Mesenchymal stem cell (in vitro differentiated cells and primary cell): Measurements from ENCODE around the gene CYP26A1.

Source experiments
- DNase-seq: peaks from one replicate; pipeline ENCODE4 v3.0.0-alpha.2; 2013
- H2AFZ ChIP-seq: one replicate; pipeline ENCODE4 v1.6.1; 2013; ENCODE audit warnings: low read depth, mild to moderate bottlenecking, control low read depth, inconsistent platforms, low read length, moderate library complexity
- H2AK5ac ChIP-seq: 2 replicates; pipeline ENCODE4 v1.6.1; 2013; ENCODE audit warnings: low read length, moderate library complexity, mild to moderate bottlenecking, inconsistent platforms; ENCODE audit not compliant: severe bottlenecking
- H2BK120ac ChIP-seq: one replicate; pipeline ENCODE4 v1.6.1; 2013; ENCODE audit warnings: low read depth, mild to moderate bottlenecking, inconsistent platforms, low read length, moderate library complexity
- H2BK12ac ChIP-seq, 2 experiments: one replicate each; pipeline ENCODE4 v1.6.1; 2013; ENCODE audit warnings: inconsistent platforms in 2 of 2, low read length in 2 of 2, mild to moderate bottlenecking in 2 of 2, moderate library complexity in 2 of 2, control low read depth in 1 of 2
- H2BK15ac ChIP-seq: one replicate; pipeline ENCODE4 v1.6.1; 2013; ENCODE audit warnings: mild to moderate bottlenecking, low read depth, inconsistent platforms; ENCODE audit not compliant: poor library complexity, severe bottlenecking
- H2BK5ac ChIP-seq: 2 replicates; pipeline ENCODE4 v1.6.1; 2013; ENCODE audit warnings: low read depth, mild to moderate bottlenecking, low read length, control low read depth, inconsistent platforms; ENCODE audit not compliant: poor library complexity, severe bottlenecking
- H3K14ac ChIP-seq, 2 experiments: one replicate each; pipeline ENCODE4 v1.6.1; 2013; ENCODE audit warnings: inconsistent platforms in 2 of 2, low read length in 2 of 2, control low read depth in 1 of 2, mild to moderate bottlenecking in 1 of 2, moderate library complexity in 1 of 2
- H3K18ac ChIP-seq, 2 experiments: one replicate each; pipeline ENCODE4 v1.6.1; 2013; ENCODE audit warnings: inconsistent platforms in 2 of 2, low read length in 2 of 2, control low read depth in 1 of 2, low read depth in 1 of 2, mild to moderate bottlenecking in 1 of 2
- H3K23ac ChIP-seq, 2 experiments: one replicate each; pipeline ENCODE4 v1.6.1; 2013; ENCODE audit warnings: inconsistent platforms in 2 of 2, low read length in 2 of 2, mild to moderate bottlenecking in 2 of 2, moderate library complexity in 2 of 2, control low read depth in 1 of 2
- H3K27ac ChIP-seq: 2 replicates; pipeline ENCODE4 v1.5.1; 2013; ENCODE audit warnings: mild to moderate bottlenecking, moderate library complexity, low read length, control low read depth, inconsistent platforms; ENCODE audit not compliant: poor library complexity, severe bottlenecking
- H3K27me3 ChIP-seq, 2 experiments: 2 replicates each; pipeline versions ENCODE4 v1.6.1 to v1.7.0; 2013; ENCODE audit warnings: low read length in 2 of 2, mild to moderate bottlenecking in 2 of 2, moderate library complexity in 2 of 2, control low read depth in 1 of 2, inconsistent platforms in 1 of 2; ENCODE audit not compliant: control insufficient read depth in 1 of 2, insufficient read depth in 1 of 2
- H3K36me3 ChIP-seq, 2 experiments: 2 replicates each; pipeline versions ENCODE4 v1.6.1 to v1.7.0; 2013; ENCODE audit warnings: low read length in 2 of 2, control low read depth in 1 of 2, inconsistent platforms in 1 of 2, low read depth in 1 of 2, mild to moderate bottlenecking in 1 of 2; ENCODE audit not compliant: insufficient read depth in 2 of 2, control insufficient read depth in 1 of 2
- H3K4ac ChIP-seq, 2 experiments: one replicate each; pipeline ENCODE4 v1.6.1; 2013; ENCODE audit warnings: inconsistent platforms in 2 of 2, low read length in 2 of 2, mild to moderate bottlenecking in 2 of 2, moderate library complexity in 2 of 2, control low read depth in 1 of 2, low read depth in 1 of 2
- H3K4me1 ChIP-seq: 2 replicates; pipeline ENCODE4 v1.6.1; 2013; ENCODE audit warnings: low read depth, low read length, control low read depth; ENCODE audit not compliant: control insufficient read depth, insufficient read depth
- H3K4me2 ChIP-seq: 2 replicates; pipeline ENCODE4 v1.6.1; 2013; ENCODE audit warnings: low read length, mild to moderate bottlenecking, inconsistent platforms; ENCODE audit not compliant: poor library complexity, severe bottlenecking
- H3K4me3 ChIP-seq, 2 experiments: 2 replicates each; pipeline versions ENCODE4 v1.5.1 to v1.7.0; 2013; ENCODE audit warnings: low read length in 2 of 2, mild to moderate bottlenecking in 2 of 2, control low read depth in 1 of 2, low read depth in 1 of 2; ENCODE audit not compliant: insufficient read depth in 1 of 2
- H3K79me1 ChIP-seq: replicated peaks from 2 replicates; pipeline ENCODE4 v1.6.1; 2013; ENCODE audit warnings: mild to moderate bottlenecking, control low read depth, low read length, inconsistent platforms; ENCODE audit not compliant: poor library complexity, severe bottlenecking
- H3K9ac ChIP-seq: 2 replicates; pipeline ENCODE4 v1.7.0; 2013; ENCODE audit warnings: mild to moderate bottlenecking, low read length, moderate library complexity
- H3K9me3 ChIP-seq: 2 replicates; pipeline ENCODE4 v1.7.0; 2013; ENCODE audit warnings: mild to moderate bottlenecking, low read length; ENCODE audit not compliant: control insufficient read depth
- H4K8ac ChIP-seq: one replicate; pipeline ENCODE4 v1.6.1; 2013; ENCODE audit warnings: inconsistent platforms, mild to moderate bottlenecking, low read length, moderate library complexity
- H4K91ac ChIP-seq: one replicate; pipeline ENCODE4 v1.6.1; 2013; ENCODE audit warnings: mild to moderate bottlenecking, low read length, inconsistent platforms
- WGBS: methylation state at CpG from one replicate; pipeline ENCODE4 v1.1.7; 2013; ENCODE audit warnings: mixed read lengths; 5-methylcytosine and 5-hydroxymethylcytosine counted together

The CYP26A1 gene

DNA sequence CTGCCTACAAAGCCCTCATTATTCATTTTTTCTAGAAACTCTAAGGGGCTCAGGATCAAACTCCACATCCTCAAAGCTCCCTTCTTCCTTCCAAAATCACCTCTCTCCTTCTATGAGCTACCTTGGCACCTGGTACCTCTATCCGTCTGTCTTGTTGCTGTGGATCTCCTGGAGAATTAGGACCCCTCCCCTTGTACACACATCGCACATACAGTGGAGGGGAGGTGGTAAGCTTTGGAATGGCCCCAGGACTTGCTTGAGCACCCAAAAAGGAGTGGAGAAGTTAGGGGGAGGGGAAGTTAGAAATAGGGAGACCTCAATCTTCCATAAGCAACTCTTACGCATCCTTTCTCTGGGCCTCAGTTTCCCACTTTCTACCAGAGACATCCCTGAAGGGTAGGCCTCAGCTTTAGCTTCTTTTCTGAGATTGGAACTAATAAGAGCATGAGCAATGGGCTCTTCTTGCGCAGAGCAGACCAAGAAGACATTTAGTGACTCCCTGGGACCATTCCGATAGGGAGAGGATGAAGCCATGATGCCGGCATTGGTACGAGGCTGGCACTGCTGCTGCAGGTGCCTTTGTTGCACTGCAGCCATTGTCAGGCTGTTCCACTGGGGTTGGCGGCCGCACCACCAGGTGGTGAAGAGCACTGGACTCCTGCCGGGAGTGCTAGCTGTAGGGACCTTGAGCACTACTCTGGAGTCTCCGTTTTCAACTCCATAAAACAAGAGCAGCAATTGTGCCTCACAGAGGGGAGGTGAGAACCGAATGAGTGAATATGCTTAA is 8.6 kb upstream of the CYP26A1 start:
- H3K4me1 ChIP-seq: peaks cover 43% of the 10 kb centered on the region
- no peak overlapping the region for H2BK12ac ChIP-seq
- H3K4me2 ChIP-seq: no peak overlapping the region
- H2AFZ ChIP-seq: no peak overlapping the region
- H3K27ac ChIP-seq: no peak overlapping the region
- H3K4ac ChIP-seq: no peak overlapping the region
- no peak overlapping the region for H3K23ac ChIP-seq
- H3K36me3 ChIP-seq: peaks cover 0 to 3% of the 10 kb centered on the region in 2 experiments
- no peak overlapping the region for H4K91ac ChIP-seq
- no peak overlapping the region for H3K14ac ChIP-seq
- peaks cover 97 to 100% of the 10 kb centered on the region in 2 experiments for H3K27me3 ChIP-seq
- DNase-seq: no peak
- WGBS: 52% methylated on average over 10 of the region's 12 CpGs
- H3K4me3 ChIP-seq: no peak overlapping the region
- no peak overlapping the region for H2BK120ac ChIP-seq
- no peaks in the 10 kb centered on the region for H3K9me3 ChIP-seq
- H3K18ac ChIP-seq: no peak overlapping the region
- H2AK5ac ChIP-seq: no peak overlapping the region
- no peak overlapping the region for H3K9ac ChIP-seq
- no peaks in the 10 kb centered on the region for H3K79me1 ChIP-seq
- H4K8ac ChIP-seq: peak overlapping the region; percentile 46
- no peak overlapping the region for H2BK15ac ChIP-seq
- no peak overlapping the region for H2BK5ac ChIP-seq

DNA sequence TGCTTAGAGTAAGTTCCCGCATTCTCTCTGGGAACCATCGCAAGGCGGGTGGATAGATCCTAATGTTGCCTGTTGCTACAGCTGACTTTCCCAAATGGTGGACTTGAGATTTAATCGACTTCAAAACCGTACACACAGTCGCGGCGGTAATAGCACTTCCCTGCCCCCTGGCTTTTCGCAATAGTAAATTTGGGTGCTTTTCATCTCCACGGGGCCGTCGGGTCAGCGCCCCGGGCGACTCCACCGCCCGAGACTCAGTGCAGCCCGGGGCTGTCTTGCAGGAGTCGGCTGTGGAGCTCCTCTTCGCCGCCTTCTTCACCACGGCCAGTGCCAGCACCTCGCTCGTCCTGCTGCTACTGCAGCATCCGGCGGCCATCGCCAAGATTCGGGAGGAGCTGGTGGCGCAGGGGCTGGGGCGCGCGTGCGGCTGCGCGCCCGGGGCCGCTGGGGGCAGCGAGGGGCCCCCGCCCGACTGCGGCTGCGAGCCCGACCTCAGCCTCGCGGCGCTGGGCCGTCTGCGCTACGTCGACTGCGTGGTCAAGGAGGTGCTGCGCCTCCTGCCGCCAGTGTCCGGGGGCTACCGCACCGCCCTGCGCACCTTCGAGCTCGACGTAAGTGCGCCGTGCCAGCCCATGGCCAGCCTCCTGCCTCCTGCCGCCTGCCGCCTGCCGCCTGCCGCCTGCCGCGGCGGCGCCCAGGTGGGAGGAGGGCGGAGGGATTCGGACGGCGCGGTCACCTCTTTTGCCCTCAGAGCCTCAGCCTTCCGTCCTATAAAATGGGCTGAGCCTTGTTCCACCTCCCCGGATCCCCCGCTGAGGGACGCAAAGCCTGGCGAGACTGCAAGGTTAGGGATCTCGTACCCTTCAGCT is 7.8 kb upstream of the CYP26A1 start:
- H3K4me1 ChIP-seq: peaks cover 35% of the 10 kb centered on the region
- H2BK12ac ChIP-seq: no peak overlapping the region
- peaks cover 97 to 100% of the 10 kb centered on the region in 2 experiments for H3K27me3 ChIP-seq
- peak overlapping the region in 1 of 2 experiments; percentile 32 for H3K23ac ChIP-seq
- H3K27ac ChIP-seq: no peak overlapping the region
- H4K8ac ChIP-seq: peak overlapping the region; percentile 46
- no peak overlapping the region for H2BK5ac ChIP-seq
- H2AFZ ChIP-seq: no peak overlapping the region
- H3K79me1 ChIP-seq: no peaks in the 10 kb centered on the region
- no peak overlapping the region for H3K4me3 ChIP-seq
- no peak overlapping the region for H3K4ac ChIP-seq
- H3K9me3 ChIP-seq: no peaks in the 10 kb centered on the region
- peaks cover 0 to 3% of the 10 kb centered on the region in 2 experiments for H3K36me3 ChIP-seq
- WGBS: 4% methylated on average over 67 of the region's 81 CpGs
- H3K9ac ChIP-seq: no peak overlapping the region
- H2AK5ac ChIP-seq: no peak overlapping the region
- H2BK15ac ChIP-seq: no peak overlapping the region
- H3K14ac ChIP-seq: no peak overlapping the region
- H2BK120ac ChIP-seq: no peak overlapping the region
- H3K18ac ChIP-seq: no peak overlapping the region
- no peak for DNase-seq
- no peak overlapping the region for H4K91ac ChIP-seq
- H3K4me2 ChIP-seq: peak overlapping the region; percentile 29

DNA sequence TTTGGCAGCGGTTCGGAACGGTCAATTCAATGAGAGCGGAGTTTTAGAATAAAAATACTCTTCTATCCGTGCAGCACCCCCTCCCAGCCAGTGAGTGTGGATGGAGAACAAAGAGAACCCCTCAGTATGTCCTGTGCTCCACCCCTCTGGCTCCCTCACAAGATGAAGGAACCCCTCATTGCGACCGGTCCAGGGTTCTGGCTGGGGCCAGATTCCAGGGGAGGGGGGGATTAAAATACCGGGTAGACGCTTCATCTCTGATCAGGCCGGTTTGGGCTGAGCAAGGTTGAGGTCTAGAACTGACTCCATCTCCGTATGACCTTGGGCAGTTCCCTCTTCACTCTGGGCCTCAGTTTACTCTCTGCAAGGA is 7.2 kb upstream of the CYP26A1 start:
- H4K91ac ChIP-seq: no peak overlapping the region
- H3K23ac ChIP-seq: no peak overlapping the region
- H3K18ac ChIP-seq: no peak overlapping the region
- no peak overlapping the region for H3K4me3 ChIP-seq
- no peak overlapping the region for H2BK12ac ChIP-seq
- no peaks in the 10 kb centered on the region for H3K79me1 ChIP-seq
- H3K9me3 ChIP-seq: no peaks in the 10 kb centered on the region
- H3K27ac ChIP-seq: no peak overlapping the region
- DNase-seq: no peak
- H3K4me2 ChIP-seq: no peak overlapping the region
- H3K36me3 ChIP-seq: peaks cover 0 to 3% of the 10 kb centered on the region in 2 experiments
- no peak overlapping the region for H2AFZ ChIP-seq
- H2AK5ac ChIP-seq: no peak overlapping the region
- H4K8ac ChIP-seq: no peak overlapping the region
- no peak overlapping the region for H3K14ac ChIP-seq
- no peak overlapping the region for H2BK120ac ChIP-seq
- 44% methylated on average over 4 of the region's 11 CpGs for WGBS
- no peak overlapping the region for H3K9ac ChIP-seq
- no peak overlapping the region for H3K4ac ChIP-seq
- no peak overlapping the region for H2BK15ac ChIP-seq
- no peak overlapping the region for H2BK5ac ChIP-seq
- H3K4me1 ChIP-seq: peaks cover 32% of the 10 kb centered on the region
- H3K27me3 ChIP-seq: peaks cover 96 to 98% of the 10 kb centered on the region in 2 experiments
